H9 (cell line): ENCODE data around the gene SLC6A3. TPM values are rescaled to one million over a fixed set of nuclear protein-coding genes. Genes with fewer than 3 reads are reported as not detected.

Experiments
- DNase-seq: peaks from one replicate; pipeline ENCODE4 v3.0.0-alpha.2; 2017
- H2AFZ ChIP-seq: one replicate; pipeline ENCODE4 v1.6.1; 2013; ENCODE audit warnings: mild to moderate bottlenecking, low read length, control low read depth, moderate library complexity
- H2AK5ac ChIP-seq: 2 replicates; pipeline ENCODE4 v1.6.1; 2013; ENCODE audit warnings: low read length, control low read depth, mixed read lengths; ENCODE audit not compliant: insufficient read length
- H2BK120ac ChIP-seq: one replicate; pipeline ENCODE4 v1.6.1; 2013; ENCODE audit warnings: low read depth, mild to moderate bottlenecking, low read length, control low read depth, inconsistent platforms; ENCODE audit not compliant: poor library complexity, severe bottlenecking
- H2BK12ac ChIP-seq: 2 replicates; pipeline ENCODE4 v1.6.1; 2013; ENCODE audit warnings: low read length, control low read depth, mixed read lengths, low read depth; ENCODE audit not compliant: insufficient read length
- H2BK15ac ChIP-seq: 2 replicates; pipeline ENCODE4 v1.6.1; 2013; ENCODE audit warnings: low read depth, low read length, control low read depth
- H2BK20ac ChIP-seq: one replicate; pipeline ENCODE4 v1.6.1; 2013; ENCODE audit warnings: low read depth, mild to moderate bottlenecking, low read length, control low read depth, inconsistent platforms; ENCODE audit not compliant: poor library complexity, severe bottlenecking
- H2BK5ac ChIP-seq: 2 replicates; pipeline ENCODE4 v1.6.1; 2013; ENCODE audit warnings: low read length, control low read depth, mixed read lengths; ENCODE audit not compliant: insufficient read length
- H3K14ac ChIP-seq: 2 replicates; pipeline ENCODE4 v1.6.1; 2013; ENCODE audit warnings: low read length, control low read depth; ENCODE audit not compliant: insufficient read depth
- H3K18ac ChIP-seq: 2 replicates; pipeline ENCODE4 v1.6.1; 2013; ENCODE audit warnings: low read depth, mild to moderate bottlenecking, mixed read lengths, low read length, control low read depth; ENCODE audit not compliant: insufficient read length
- H3K23ac ChIP-seq: 2 replicates; pipeline ENCODE4 v1.6.1; 2013; ENCODE audit warnings: low read length, control low read depth, mixed read lengths, low read depth; ENCODE audit not compliant: insufficient read length
- H3K23me2 ChIP-seq: 2 replicates; pipeline ENCODE4 v1.6.1; 2013; ENCODE audit warnings: low read depth, mild to moderate bottlenecking, mixed read lengths, low read length, control low read depth; ENCODE audit not compliant: insufficient read length, poor library complexity, severe bottlenecking
- H3K27ac ChIP-seq: 2 replicates; pipeline ENCODE4 v1.5.1; 2013; ENCODE audit warnings: low read length, control low read depth, mixed read lengths, low read depth; ENCODE audit not compliant: insufficient read length
- H3K27me3 ChIP-seq: 2 replicates; pipeline ENCODE4 v1.6.1; 2013; ENCODE audit warnings: low read length, control low read depth, inconsistent platforms; ENCODE audit not compliant: insufficient read depth
- H3K4ac ChIP-seq: 2 replicates; pipeline ENCODE4 v1.6.1; 2013; ENCODE audit warnings: low read depth, mild to moderate bottlenecking, control low read depth, inconsistent platforms, low read length, moderate library complexity
- H3K4me1 ChIP-seq: 2 replicates; pipeline ENCODE4 v1.6.1; 2013; ENCODE audit warnings: low read length, control low read depth, inconsistent platforms; ENCODE audit not compliant: insufficient read depth
- H3K4me2 ChIP-seq: 2 replicates; pipeline ENCODE4 v1.6.1; 2013; ENCODE audit warnings: low read length, control low read depth, mixed read lengths; ENCODE audit not compliant: insufficient read length, insufficient read depth
- H3K56ac ChIP-seq: 2 replicates; pipeline ENCODE4 v1.6.1; 2013; ENCODE audit warnings: low read depth, mild to moderate bottlenecking, mixed read lengths, low read length, control low read depth; ENCODE audit not compliant: insufficient read length
- H3K79me1 ChIP-seq: 2 replicates; pipeline ENCODE4 v1.6.1; 2013; ENCODE audit warnings: low read depth, mild to moderate bottlenecking, moderate library complexity, low read length, control low read depth, inconsistent platforms; ENCODE audit not compliant: insufficient read depth, poor library complexity, severe bottlenecking
- H3K79me2 ChIP-seq: 2 replicates; pipeline ENCODE4 v1.6.1; 2013; ENCODE audit warnings: low read length, control low read depth, inconsistent platforms; ENCODE audit not compliant: insufficient read depth
- H3K9ac ChIP-seq: 2 replicates; pipeline ENCODE4 v1.6.1; 2013; ENCODE audit warnings: low read length, control low read depth, mixed read lengths; ENCODE audit not compliant: insufficient read length; ENCODE audit errors: extremely low read depth
- H3K9me3 ChIP-seq: one replicate; pipeline ENCODE4 v1.6.1; 2013; ENCODE audit warnings: low read depth, low read length, inconsistent platforms; ENCODE audit not compliant: control insufficient read depth
- H3T11ph ChIP-seq: one replicate; pipeline ENCODE4 v1.6.1; 2013; ENCODE audit warnings: mild to moderate bottlenecking, low read length, control low read depth, inconsistent platforms
- H4K20me1 ChIP-seq: one replicate; pipeline ENCODE4 v1.6.1; 2013; ENCODE audit not compliant: control insufficient read depth, insufficient read length, insufficient read depth
- H4K5ac ChIP-seq: 2 replicates; pipeline ENCODE4 v1.6.1; 2013; ENCODE audit warnings: low read depth, mild to moderate bottlenecking, mixed read lengths, low read length, control low read depth; ENCODE audit not compliant: insufficient read length
- H4K8ac ChIP-seq: replicated peaks from 2 replicates; pipeline ENCODE4 v1.6.1; 2013; ENCODE audit warnings: low read length, control low read depth, mixed read lengths, low read depth; ENCODE audit not compliant: insufficient read length
- H4K91ac ChIP-seq: 2 replicates; pipeline ENCODE4 v1.6.1; 2013; ENCODE audit warnings: low read depth, mild to moderate bottlenecking, moderate library complexity, mixed read lengths, low read length, control low read depth; ENCODE audit not compliant: insufficient read length
- H3K27ac Mint-ChIP-seq, 3 experiments: 2 replicates in 2 of 3; 3 replicates in 1 of 3; pipeline ENCODE4 v1.8.0; 2020 to 2021; ENCODE audit warnings: mixed read lengths in 3 of 3, mild to moderate bottlenecking in 1 of 3, moderate library complexity in 1 of 3
- H3K27me3 Mint-ChIP-seq: 2 replicates; pipeline ENCODE4 v1.8.0; 2021; ENCODE audit warnings: low read depth, mild to moderate bottlenecking, moderate library complexity, mixed read lengths
- H3K36me3 Mint-ChIP-seq, 3 experiments: 2 replicates in 2 of 3; 3 replicates in 1 of 3; pipeline ENCODE4 v1.8.0; 2020 to 2021; ENCODE audit warnings: low read depth in 3 of 3, mixed read lengths in 3 of 3; ENCODE audit not compliant: insufficient read depth in 1 of 3
- H3K4me1 Mint-ChIP-seq, 2 experiments: 2 replicates each; pipeline ENCODE4 v1.8.0; 2020; ENCODE audit warnings: mixed read lengths in 2 of 2
- H3K4me3 Mint-ChIP-seq, 2 experiments: 2 replicates in 1 of 2; 3 replicates in 1 of 2; pipeline ENCODE4 v1.8.0; 2020 to 2021; ENCODE audit warnings: mild to moderate bottlenecking in 2 of 2, mixed read lengths in 2 of 2, moderate library complexity in 1 of 2
- H3K9me3 Mint-ChIP-seq, 2 experiments: 2 replicates in 1 of 2; 3 replicates in 1 of 2; pipeline ENCODE4 v1.8.0; 2020; ENCODE audit warnings: mild to moderate bottlenecking in 2 of 2, mixed read lengths in 2 of 2, moderate library complexity in 1 of 2
- WGBS: extraction: QIAGEN DNeasy Blood & Tissue Kit; methylation state at CpG from one replicate; pipeline ENCODE4 v1.1.7; 2013; ENCODE audit warnings: missing lambda C conversion rate, low lambda C conversion rate, mixed read lengths; ENCODE audit not compliant: insufficient read length; ENCODE audit errors: extremely low coverage; 5-methylcytosine and 5-hydroxymethylcytosine counted together
- total RNA-seq: library from RNA; stranded (reverse); gene quantifications from 2 replicates; pipeline ENCODE4 v1.2.1, GENCODE V29; 2021
- TF ChIP-seq, protein P1 (sequence below): fragments of 200-600 bp; sonication (generic); conservative IDR thresholded peaks from 3 replicates; pipeline ENCODE4 v1.8.0; 2021; ENCODE audit warnings: antibody characterized with exemption, mild to moderate bottlenecking

SLC6A3 gene
- total RNA-seq, 1 experiment from 2014 or later = 0.61 TPM

DNA sequence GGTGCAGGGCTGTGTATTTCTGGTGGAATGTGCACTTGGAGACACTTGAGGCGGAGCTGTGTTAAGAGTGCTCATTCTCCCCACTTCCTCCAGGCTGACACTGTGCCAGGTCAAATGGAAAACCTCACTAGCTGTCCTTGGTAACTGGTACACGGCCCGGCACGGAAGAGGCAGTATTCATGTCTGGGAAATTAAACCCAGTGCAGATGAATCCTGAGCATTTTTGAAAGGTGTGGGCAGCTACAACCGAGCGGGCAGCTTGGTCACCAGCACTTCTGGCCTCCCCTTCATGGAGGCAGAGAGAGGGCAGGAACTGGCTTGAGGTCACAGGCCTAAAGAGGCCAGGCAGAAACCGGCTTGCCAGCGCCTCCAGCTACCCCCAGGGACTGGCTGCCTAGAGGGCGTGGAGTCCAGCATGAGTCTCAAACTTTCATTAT is 101.9 kb downstream of the SLC6A3 start:
- no peak overlapping the region for H3K27ac ChIP-seq
- H3K4me2 ChIP-seq = no peak overlapping the region

More for the DNA sequence above, 101.9 kb downstream of the SLC6A3 start:
- no CpG with 5 or more reads among the region's 9 CpGs for WGBS
- Histone ChIP-seq H4K20me1 (no peaks in the 10 kb centered on the region), H3T11ph (no peak overlapping the region), H3K14ac (no peak overlapping the region), H3K23ac (no peak overlapping the region), H2BK12ac (no peak overlapping the region), H3K4ac (no peak overlapping the region), H3K9ac (no peak overlapping the region), H2BK5ac (no peak overlapping the region), H4K5ac (no peak overlapping the region), H3K79me1 (peaks cover 5% of the 10 kb centered on the region), H4K91ac (no peak overlapping the region), H3K56ac (no peak overlapping the region), H2AFZ (no peak overlapping the region), H3K27me3 (no peaks in the 10 kb centered on the region), H4K8ac (no peak overlapping the region), H2AK5ac (no peak overlapping the region), H3K79me2 (peaks cover 7% of the 10 kb centered on the region; the same call in 1 of the 2 replicates), H3K23me2 (peaks cover 11% of the 10 kb centered on the region), H2BK15ac (no peak overlapping the region), H3K9me3 (no peaks in the 10 kb centered on the region), H3K4me1 (no peaks in the 10 kb centered on the region), H3K18ac (no peak overlapping the region), H2BK120ac (no peak overlapping the region), H2BK20ac (no peak overlapping the region)
- Mint-ChIP-seq H3K4me1 (peaks cover 13 to 17% of the 10 kb centered on the region in 2 experiments), H3K4me3 (peak overlapping the region; percentile 92; a peak in 4 of 5 replicates), H3K27me3 (no peaks in the 10 kb centered on the region; the same call in 1 of the 2 replicates), H3K27ac (no peak overlapping the region), H3K9me3 (no peaks in the 10 kb centered on the region), H3K36me3 (peaks cover 23 to 46% (median 45%) of the 10 kb centered on the region in 3 experiments)
- no peak for DNase-seq
- TF ChIP-seq, protein P1, sequence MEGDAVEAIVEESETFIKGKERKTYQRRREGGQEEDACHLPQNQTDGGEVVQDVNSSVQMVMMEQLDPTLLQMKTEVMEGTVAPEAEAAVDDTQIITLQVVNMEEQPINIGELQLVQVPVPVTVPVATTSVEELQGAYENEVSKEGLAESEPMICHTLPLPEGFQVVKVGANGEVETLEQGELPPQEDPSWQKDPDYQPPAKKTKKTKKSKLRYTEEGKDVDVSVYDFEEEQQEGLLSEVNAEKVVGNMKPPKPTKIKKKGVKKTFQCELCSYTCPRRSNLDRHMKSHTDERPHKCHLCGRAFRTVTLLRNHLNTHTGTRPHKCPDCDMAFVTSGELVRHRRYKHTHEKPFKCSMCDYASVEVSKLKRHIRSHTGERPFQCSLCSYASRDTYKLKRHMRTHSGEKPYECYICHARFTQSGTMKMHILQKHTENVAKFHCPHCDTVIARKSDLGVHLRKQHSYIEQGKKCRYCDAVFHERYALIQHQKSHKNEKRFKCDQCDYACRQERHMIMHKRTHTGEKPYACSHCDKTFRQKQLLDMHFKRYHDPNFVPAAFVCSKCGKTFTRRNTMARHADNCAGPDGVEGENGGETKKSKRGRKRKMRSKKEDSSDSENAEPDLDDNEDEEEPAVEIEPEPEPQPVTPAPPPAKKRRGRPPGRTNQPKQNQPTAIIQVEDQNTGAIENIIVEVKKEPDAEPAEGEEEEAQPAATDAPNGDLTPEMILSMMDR = no peak

Other genes with a start within 250 kb of the SLC6A3 start
- gene SLC6A19, start 243.8 kb downstream of the SLC6A3 start, total RNA-seq = not detected in 2 replicates
- not detected in 2 replicates for gene SLC6A18, start 220.1 kb downstream of the SLC6A3 start, total RNA-seq
- gene TERT, start 150.4 kb downstream of the SLC6A3 start, total RNA-seq = 13.3 and 15.5 TPM in 2 replicates
- 104 and 108 TPM in 2 replicates for gene CLPTM1L, start 100.3 kb downstream of the SLC6A3 start, total RNA-seq
- gene LPCAT1, start 78.5 kb upstream of the SLC6A3 start, total RNA-seq = 222 and 231 TPM in 2 replicates